ENCODE data around the gene CCDC184. TPM values are rescaled to one million over a fixed set of nuclear protein-coding genes. Genes with fewer than 3 reads are reported as not detected.

CCDC184 gene
- total and polyA plus RNA-seq, 2 of the 13 experiments (the other 11 are each of a cell fraction or from before 2014, with no cell fraction given), result not detected

DNA sequence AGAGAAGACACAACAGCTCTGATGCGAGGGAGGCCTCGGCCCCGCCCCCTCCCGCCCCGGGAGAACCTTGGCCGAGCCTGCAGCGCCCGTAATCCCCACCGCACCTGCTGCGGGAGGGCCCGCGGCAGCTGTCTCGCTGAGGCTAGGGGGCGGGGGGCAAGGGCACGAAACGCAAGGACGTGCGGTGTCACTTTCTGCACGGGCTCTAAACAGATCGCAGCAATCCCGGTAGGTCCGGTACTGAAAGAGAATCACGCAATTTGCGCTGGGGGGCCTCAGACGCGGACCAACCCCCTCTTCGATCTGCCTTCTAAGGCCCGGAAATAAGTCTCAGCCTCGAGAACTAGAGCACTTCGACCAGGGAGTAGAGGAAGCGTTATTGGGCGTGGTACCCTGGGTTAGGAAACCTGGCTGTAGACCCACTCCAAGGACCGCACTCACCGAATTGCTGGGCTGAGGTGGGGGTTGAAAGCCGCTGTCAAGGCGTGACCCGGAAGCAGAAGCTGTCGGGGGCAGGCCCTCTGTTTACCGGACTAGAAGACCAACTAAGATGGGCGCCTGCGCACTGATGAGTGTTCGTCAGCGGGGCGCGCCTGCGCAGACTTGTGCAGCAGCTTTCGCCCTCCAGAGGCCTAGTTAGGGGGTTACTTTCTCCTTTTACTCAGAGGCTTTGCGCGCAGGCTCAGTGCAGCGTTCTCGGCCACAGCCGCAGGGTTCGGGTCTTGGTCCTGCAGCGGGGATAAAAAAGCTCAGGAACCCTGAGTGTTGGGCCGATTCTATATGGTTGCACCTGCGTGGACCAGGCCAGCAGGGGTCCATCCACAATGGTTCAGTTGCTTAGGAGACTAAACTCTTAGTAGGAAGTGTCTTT, 26.2 kb upstream of the CCDC184 start, which contains the start of gene ASB8 (continued):
- no peak for TF ChIP-seq CHD4 (IDR thresholded peaks at IDR 0.05; ENCODE audit: borderline replicate concordance, low read length)
- TF ChIP-seq ZXDC (CRISPR knock-in tag; IDR thresholded peaks at IDR 0.05), result no peak
- 0 out of 2 replicates have a peak, but pooled peaks have one; percentile 61 for TF ChIP-seq ZNF230 (CRISPR knock-in tag; IDR thresholded peaks at IDR 0.05)
- peak; percentile 31; the same call in 1 of the 2 replicates for TF ChIP-seq GZF1 (CRISPR knock-in tag; IDR thresholded peaks at IDR 0.05)
- 0 out of 2 replicates have a peak, but pooled peaks have one; percentile 48 for TF ChIP-seq ZNF850 (CRISPR knock-in tag; conservative IDR thresholded peaks at IDR 0.05)
- no peak for TF ChIP-seq RORA (CRISPR knock-in tag; IDR thresholded peaks at IDR 0.05)
- TF ChIP-seq FOXM1 (CRISPR knock-in tag; IDR thresholded peaks at IDR 0.05), result no peak
- peak; percentile 61 for TF ChIP-seq SPEN (CRISPR knock-in tag; IDR thresholded peaks at IDR 0.05; ENCODE audit: low read depth)
- no peak for TF ChIP-seq NKX3-1 (CRISPR knock-in tag; IDR thresholded peaks at IDR 0.05)
- TF ChIP-seq, protein P1, sequence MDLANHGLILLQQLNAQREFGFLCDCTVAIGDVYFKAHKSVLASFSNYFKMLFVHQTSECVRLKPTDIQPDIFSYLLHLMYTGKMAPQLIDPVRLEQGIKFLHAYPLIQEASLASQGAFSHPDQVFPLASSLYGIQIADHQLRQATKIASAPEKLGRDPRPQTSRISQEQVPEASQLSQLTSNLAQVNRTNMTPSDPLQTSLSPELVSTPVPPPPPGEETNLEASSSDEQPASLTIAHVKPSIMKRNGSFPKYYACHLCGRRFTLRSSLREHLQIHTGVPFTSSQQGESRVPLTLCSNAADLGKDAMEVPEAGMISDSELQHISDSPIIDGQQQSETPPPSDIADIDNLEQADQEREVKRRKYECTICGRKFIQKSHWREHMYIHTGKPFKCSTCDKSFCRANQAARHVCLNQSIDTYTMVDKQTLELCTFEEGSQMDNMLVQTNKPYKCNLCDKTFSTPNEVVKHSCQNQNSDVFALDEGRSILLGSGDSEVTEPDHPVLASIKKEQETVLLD (CRISPR knock-in tag; IDR thresholded peaks at IDR 0.05; ENCODE audit: low read depth), result peak; percentile 37; the same call in 1 of the 2 replicates
- no peak for TF ChIP-seq ZFAT (CRISPR knock-in tag; conservative IDR thresholded peaks at IDR 0.05)
- TF ChIP-seq ZNF564 (CRISPR knock-in tag; IDR thresholded peaks at IDR 0.05), result no peak
- no peak for TF ChIP-seq RFX1 (IDR thresholded peaks at IDR 0.05)
- TF ChIP-seq NFE2L1 (CRISPR knock-in tag; IDR thresholded peaks at IDR 0.05; ENCODE audit: borderline replicate concordance), result no peak
- peak; percentile 62; the same call in 1 of the 2 replicates for TF ChIP-seq CREM (IDR thresholded peaks at IDR 0.05)
- no peak for TF ChIP-seq CREM (CRISPR knock-in tag; IDR thresholded peaks at IDR 0.05)
- peak; percentile 68 for TF ChIP-seq ZBTB7B (CRISPR knock-in tag; IDR thresholded peaks at IDR 0.05)
- no peak for TF ChIP-seq MLX (CRISPR knock-in tag; IDR thresholded peaks at IDR 0.05)
- TF ChIP-seq SAFB2 (CRISPR knock-in tag; IDR thresholded peaks at IDR 0.05; ENCODE audit: borderline replicate concordance, low read depth), result peak; percentile 19; the same call in 1 of the 2 replicates
- 0 out of 2 replicates have a peak, but pooled peaks have one; percentile 12 for TF ChIP-seq ZBTB21 (CRISPR knock-in tag; IDR thresholded peaks at IDR 0.05)
- TF ChIP-seq ZC3H13 (CRISPR knock-in tag; IDR thresholded peaks at IDR 0.05), result no peak
- peak; percentile 63; the same call in 1 of the 2 replicates for TF ChIP-seq ZNF619 (CRISPR knock-in tag; IDR thresholded peaks at IDR 0.05)
- peak; percentile 90 for TF ChIP-seq ZFX (CRISPR knock-in tag; IDR thresholded peaks at IDR 0.05; ENCODE audit: low read depth)
- 0 out of 2 replicates have a peak, but pooled peaks have one; percentile 10 for TF ChIP-seq FOXP4 (CRISPR knock-in tag; IDR thresholded peaks at IDR 0.05)
